Activated CD4-positive, alpha-beta T cell treated with anti-CD3 and anti-CD28 coated beads, Interleukin-2, Interleukin-6, amounts not matched to agents 100 ng/mL and 50 ng/mL, durations not matched to agents 16 hours and 8 hours (primary cell): Measurements from ENCODE around the gene CLCA2.

Experiments used
- DNase-seq: peaks from one replicate; pipeline ENCODE4 v3.0.0-alpha.2; 2020

CLCA2 gene

GRCh38 chr1:86434059-86434458, 10.1 kb downstream of the CLCA2 start:
- no peak for DNase-seq

- DNase-seq, result no peak
Observed at GRCh38 chr1:86435327-86435726, 11.4 kb downstream of the CLCA2 start.

DNA sequence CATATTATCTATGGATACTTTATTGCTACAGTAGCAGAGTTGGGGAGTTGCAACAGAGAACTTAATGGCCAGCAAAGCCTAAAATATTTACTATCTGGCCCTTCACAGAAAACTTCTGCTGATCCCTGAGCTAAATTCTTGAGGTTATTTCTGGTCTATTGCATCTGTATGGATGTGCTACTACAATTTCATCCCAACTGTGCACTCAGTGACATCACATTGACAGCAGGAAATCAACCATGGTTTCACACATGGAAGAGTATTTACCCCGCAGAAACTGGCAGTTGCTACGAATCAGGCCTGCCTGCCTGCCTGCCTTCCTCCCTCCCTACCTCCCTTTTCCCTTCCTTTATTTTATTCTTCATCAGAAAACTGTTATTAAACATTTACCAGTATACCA, 12.1 kb downstream of the CLCA2 start:
- DNase-seq, result no peak

- DNase-seq, result no peak
Observed at GRCh38 chr1:86441581-86441980, 17.6 kb downstream of the CLCA2 start.

- no peak for DNase-seq
Observed at GRCh38 chr1:86441997-86442396, 18.0 kb downstream of the CLCA2 start.

DNA sequence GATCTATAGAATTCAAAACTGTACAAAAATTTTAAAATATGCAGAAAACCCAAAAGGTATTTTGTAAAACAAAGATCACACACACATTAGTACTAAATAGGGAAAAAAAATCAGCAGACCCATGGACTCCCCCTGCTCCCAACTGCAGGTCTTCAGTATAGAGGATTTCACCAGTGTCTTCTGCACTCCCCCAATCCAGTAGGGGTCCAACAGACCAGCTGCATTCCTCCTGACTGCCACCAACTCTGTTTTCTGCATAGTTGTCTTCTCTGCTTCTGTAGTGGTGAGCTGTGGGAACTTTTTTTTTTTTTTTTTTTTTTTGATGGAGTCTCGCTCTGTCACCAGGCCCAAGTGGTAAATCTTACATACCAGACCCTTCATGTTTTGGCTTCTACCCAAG, 21.9 kb downstream of the CLCA2 start:
- no peak for DNase-seq

DNA sequence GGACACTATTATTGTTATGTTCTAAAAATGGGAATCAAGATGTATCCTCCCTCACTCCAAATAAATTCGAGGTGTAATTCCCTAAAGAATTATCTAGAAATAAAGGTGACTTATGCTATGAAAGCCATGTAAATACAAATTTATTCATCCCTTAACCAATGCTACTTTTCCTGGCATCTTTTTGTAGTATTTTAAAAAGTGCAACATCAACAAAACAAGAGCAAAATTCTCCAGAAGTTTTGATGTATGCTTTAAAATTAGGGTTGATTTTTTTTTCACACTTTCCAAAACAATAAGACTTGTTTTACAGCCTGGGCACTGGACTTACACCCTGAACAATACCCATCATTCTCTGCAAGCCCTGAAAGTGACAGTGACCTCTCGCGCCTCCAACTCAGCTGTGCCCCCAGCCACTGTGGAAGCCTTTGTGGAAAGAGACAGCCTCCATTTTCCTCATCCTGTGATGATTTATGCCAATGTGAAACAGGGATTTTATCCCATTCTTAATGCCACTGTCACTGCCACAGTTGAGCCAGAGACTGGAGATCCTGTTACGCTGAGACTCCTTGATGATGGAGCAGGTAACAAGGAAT, 23.3 kb downstream of the CLCA2 start:
- no peak for DNase-seq

DNA sequence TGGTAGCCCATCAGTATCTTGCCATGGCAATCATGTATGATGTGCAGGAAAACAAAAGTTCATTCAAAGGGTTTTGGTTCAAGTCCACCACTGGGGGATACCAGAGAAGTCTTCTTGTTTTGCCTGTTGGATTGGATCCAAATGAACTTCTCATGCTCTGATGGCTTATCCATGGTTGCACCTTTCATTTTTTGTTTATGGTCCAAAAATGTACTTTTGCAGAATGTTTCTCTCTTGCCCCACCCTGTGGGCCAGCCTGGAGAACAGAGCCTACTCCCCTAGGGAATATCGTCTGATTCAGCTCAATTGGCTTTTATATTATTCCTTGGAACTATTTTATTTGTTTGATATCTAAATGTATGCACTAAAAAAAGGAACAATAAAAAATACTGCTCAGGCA, 24.7 kb downstream of the CLCA2 start:
- no peak for DNase-seq

DNA sequence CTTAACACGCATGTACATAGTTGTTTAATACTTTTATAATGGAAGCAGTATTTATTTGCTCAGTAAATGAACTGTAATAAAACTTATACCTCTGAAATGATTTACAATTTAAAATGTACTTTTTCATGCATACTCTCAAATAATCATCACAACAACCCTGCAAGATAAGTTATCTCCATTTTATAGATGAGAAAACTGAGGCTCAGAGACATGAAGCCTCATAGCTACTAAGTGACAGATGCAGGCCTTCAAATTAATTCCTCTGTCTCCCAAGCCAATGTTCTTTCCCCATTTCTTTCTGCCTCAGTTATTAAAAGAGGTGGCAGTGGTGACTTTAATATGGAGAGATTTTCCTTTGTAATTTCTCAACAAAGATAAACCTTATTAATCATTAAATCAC, 25.1 kb downstream of the CLCA2 start:
- DNase-seq, result no peak

DNA sequence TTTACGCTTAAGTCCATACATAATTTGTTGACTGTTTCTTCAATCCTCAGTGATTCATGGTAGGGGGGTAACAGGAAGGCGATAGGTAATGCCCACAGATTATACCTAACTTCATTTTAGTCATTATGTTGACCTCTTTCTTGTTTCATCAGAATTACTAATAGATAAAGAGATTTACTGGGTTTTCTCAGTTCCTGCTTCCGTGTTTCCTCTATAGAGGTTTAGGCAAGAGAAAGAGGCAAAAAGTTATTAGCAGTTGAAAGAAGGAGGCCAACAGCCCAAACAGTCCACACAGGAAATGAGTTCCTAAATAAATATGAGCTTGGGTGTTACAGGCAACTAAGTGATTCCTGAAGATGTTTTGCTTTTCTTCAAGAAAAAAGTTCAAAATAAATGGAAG, 26.9 kb downstream of the CLCA2 start:
- no peak for DNase-seq

GRCh38 chr1:86453664-86454063, 29.7 kb downstream of the CLCA2 start:
- no peak for DNase-seq

DNA sequence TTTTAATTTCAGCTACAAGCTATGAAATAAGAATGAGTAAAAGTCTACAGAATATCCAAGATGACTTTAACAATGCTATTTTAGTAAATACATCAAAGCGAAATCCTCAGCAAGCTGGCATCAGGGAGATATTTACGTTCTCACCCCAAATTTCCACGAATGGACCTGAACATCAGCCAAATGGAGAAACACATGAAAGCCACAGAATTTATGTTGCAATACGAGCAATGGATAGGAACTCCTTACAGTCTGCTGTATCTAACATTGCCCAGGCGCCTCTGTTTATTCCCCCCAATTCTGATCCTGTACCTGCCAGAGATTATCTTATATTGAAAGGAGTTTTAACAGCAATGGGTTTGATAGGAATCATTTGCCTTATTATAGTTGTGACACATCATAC, 31.1 kb downstream of the CLCA2 start:
- DNase-seq, result no peak

GRCh38 chr1:86460998-86461397, 37.0 kb downstream of the CLCA2 start:
- no peak for DNase-seq

- no peak for DNase-seq
Observed at GRCh38 chr1:86461482-86461881, 37.5 kb downstream of the CLCA2 start.

GRCh38 chr1:86464819-86465218, 40.8 kb downstream of the CLCA2 start:
- DNase-seq, result no peak

- no peak for DNase-seq
Observed at GRCh38 chr1:86466109-86466844, 42.3 kb downstream of the CLCA2 start.

DNA sequence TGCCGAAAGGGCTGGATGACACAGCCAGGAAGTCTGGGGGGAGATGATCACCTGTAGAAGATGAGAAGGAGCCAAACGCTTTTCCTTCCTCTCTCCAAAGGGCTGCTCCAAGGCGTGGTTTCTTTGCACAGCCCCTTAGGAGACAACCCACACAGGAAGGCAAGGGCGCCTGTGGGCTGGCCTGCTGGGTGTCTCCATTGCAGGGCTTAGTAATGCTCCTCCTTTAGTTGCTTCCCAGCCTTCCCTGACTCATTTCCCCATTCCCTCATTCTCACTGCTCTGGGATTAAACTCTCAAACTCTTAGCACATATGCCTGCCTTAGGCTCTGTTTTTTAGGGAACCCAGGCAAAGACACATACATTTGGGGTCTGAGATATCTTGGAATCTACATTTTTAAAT, 43.0 kb downstream of the CLCA2 start:
- no peak for DNase-seq

DNA sequence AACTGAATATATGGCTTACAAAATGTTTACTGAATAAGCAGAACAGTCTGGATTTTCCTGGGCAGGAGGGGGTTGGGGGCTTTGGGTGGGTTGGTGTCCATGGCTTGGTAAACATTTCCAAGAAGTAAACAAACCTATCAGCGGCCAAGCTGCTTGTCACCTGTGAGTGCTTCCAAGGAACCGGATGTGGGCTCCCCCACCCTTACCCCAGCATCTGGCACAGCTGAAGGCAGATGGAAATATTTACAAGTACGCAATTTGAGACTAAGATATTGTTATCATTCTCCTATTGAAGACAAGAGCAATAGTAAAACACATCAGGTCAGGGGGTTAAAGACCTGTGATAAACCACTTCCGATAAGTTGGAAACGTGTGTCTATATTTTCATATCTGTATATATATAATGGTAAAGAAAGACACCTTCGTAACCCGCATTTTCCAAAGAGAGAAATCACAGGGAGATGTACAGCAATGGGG, 44.6 kb downstream of the CLCA2 start, which contains the start of gene CLCA1:
Gene CLCA1, plus strand, starts transcription at position 427 of the 477 bp plus-strand sequence. Its CDS starts 45 bp downstream, at position 472.
- no peak for DNase-seq

DNA sequence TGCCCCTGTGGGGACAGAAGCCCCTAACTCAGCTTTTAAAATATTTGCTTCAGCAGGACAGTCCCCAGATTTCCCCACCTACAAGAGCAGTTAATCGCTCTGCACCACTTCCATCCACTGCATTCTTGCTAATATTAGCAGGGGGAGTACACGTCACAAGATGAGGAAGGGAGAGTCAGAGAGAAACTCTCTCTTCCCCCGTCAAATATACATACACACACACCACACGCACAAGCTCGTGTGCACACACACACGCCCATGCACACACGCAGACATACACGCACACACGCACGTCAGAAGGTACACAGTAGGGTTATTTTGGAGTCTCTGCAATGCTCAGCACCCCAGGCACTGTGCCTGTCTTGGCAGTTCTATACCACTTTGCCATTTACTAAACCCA, 46.9 kb downstream of the CLCA2 start:
- no peak for DNase-seq

GRCh38 chr1:86471291-86471690, 47.3 kb downstream of the CLCA2 start:
- no peak for DNase-seq

DNA sequence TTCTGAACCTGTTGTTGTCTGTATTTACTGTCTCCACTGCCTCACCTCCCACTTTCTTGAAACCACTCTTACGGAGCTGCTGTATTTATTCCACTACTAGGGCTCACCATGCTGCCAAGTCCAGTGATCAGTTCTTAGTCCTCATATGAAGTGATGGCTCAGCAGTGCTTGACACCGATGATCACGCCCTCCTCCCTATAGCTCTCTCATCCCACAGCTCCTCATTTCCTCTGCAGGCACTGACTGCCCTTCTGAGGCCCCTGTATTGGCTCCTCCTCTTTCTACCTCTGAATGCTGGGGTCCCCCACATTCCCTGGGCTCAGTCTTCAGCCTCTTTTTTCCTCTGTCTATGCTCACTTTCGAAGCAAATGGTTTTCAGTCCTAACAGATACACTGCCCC, 48.2 kb downstream of the CLCA2 start:
- DNase-seq, result no peak

- DNase-seq, result no peak
Observed at GRCh38 chr1:86472767-86473166, 48.8 kb downstream of the CLCA2 start.

DNA sequence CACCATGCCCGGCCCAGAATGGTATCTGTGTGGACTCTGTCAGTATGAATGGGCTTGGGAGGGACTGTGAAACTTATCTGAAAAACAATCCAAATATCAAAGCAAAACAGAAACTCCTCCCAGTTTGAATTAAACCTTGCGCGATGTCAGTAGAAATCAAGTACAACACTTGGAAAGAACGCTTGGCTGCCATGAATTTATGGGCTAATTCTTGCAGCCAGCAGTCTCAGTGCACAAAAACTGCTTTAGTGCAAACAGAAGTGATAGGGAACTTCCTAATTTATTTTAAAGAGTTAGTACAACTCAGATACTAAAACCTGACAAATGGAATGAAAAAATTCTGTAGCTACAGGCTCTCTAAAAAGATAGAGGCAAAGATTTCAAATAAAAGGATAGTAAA, 53.3 kb downstream of the CLCA2 start:
- DNase-seq, result no peak

GRCh38 chr1:86477682-86478081, 53.7 kb downstream of the CLCA2 start:
- no peak for DNase-seq
